ENCODE data around the gene COBLL1. TPM values are rescaled to one million over a fixed set of nuclear protein-coding genes. Genes with fewer than 3 reads are reported as not detected.

The COBLL1 gene
- total RNA-seq, 4 donors from 2014 or later, result 41.4 to 66.0 (median 61.9) TPM

- H3K27me3 ChIP-seq, result no peaks in the 10 kb centered on the region
- no peak for DNase-seq (ENCODE audit: extremely low spot score)
- TF ChIP-seq EP300 (IDR thresholded peaks at IDR 0.05) (no peak), POLR2A (IDR thresholded peaks at IDR 0.05; ENCODE audit: low read depth) (no peak), POLR2AphosphoS5 (IDR thresholded peaks at IDR 0.05) (no peak), CTCF (IDR thresholded peaks at IDR 0.05) (no peak)
- H3K4me3 ChIP-seq, result peak overlapping the region; percentile 69 to 94 (median 82)
- WGBS, result 7% methylated on average over 8 of the region's 8 CpGs
- H3K4me1 ChIP-seq, result peaks cover 3 to 59% (median 54%) of the 10 kb centered on the region in 4 donors
- peak overlapping the region; percentile 91 to 99 (median 97) for H3K27ac ChIP-seq (replicated peaks in 1 of 4)
- no peaks in the 10 kb centered on the region for H3K9me3 ChIP-seq
- H3K36me3 ChIP-seq, result no peaks in the 10 kb centered on the region
- intact Hi-C loops (cut with DNase I), result loop anchor here (2.0 to 10.0 kb wide), 3 partner anchors 55 to 101 kb away; no protein-coding TSS in a partner anchor
These were observed 1.6 kb downstream of the COBLL1 start for GRCh38 chr2:164839914-164840457.

- no peak for TF ChIP-seq POLR2A (IDR thresholded peaks at IDR 0.05; ENCODE audit: low read depth)
- TF ChIP-seq CTCF (IDR thresholded peaks at IDR 0.05), result no peak
- TF ChIP-seq POLR2AphosphoS5 (IDR thresholded peaks at IDR 0.05), result no peak
- TF ChIP-seq EP300 (IDR thresholded peaks at IDR 0.05), result no peak
- WGBS, result 80% methylated on average over 3 of the region's 3 CpGs
- H3K9me3 ChIP-seq, result no peaks in the 10 kb centered on the region
- H3K27ac ChIP-seq (replicated peaks in 1 of 4), result peak overlapping the region; percentile 91 to 99 (median 97)
- no peak for DNase-seq (ENCODE audit: extremely low spot score)
- H3K36me3 ChIP-seq, result no peaks in the 10 kb centered on the region
- peaks cover 3 to 81% (median 66%) of the 10 kb centered on the region in 4 donors for H3K4me1 ChIP-seq
- H3K4me3 ChIP-seq, result no peak overlapping the region
- no peaks in the 10 kb centered on the region for H3K27me3 ChIP-seq
- intact Hi-C loops (cut with DNase I), result loop anchor here (10.0 kb wide), 1 partner anchor 53 kb away; no protein-coding TSS in a partner anchor
These were observed 3.8 kb downstream of the COBLL1 start for GRCh38 chr2:164837807-164838206.

- Histone ChIP-seq H3K27me3 (no peaks in the 10 kb centered on the region), H3K4me1 (peaks cover 0 to 81% (median 60%) of the 10 kb centered on the region in 4 donors), H3K9me3 (no peaks in the 10 kb centered on the region), H3K27ac (replicated peaks in 1 of 4) (peak overlapping the region; percentile 10 to 91 (median 44)), H3K4me3 (no peak overlapping the region), H3K36me3 (no peaks in the 10 kb centered on the region)
- no peak for TF ChIP-seq EP300 (IDR thresholded peaks at IDR 0.05)
- no peak for TF ChIP-seq POLR2AphosphoS5 (IDR thresholded peaks at IDR 0.05)
- no peak for TF ChIP-seq CTCF (IDR thresholded peaks at IDR 0.05)
- TF ChIP-seq POLR2A (IDR thresholded peaks at IDR 0.05; ENCODE audit: low read depth), result no peak
- 58% methylated on average over 3 of the region's 3 CpGs for WGBS
- intact Hi-C loops (cut with DNase I), result loop anchor here (10.0 kb wide), 1 partner anchor 52 kb away; no protein-coding TSS in a partner anchor
- no peak for DNase-seq (ENCODE audit: extremely low spot score)
These were observed 4.7 kb downstream of the COBLL1 start for GRCh38 chr2:164836907-164837306.

- H3K27ac ChIP-seq (replicated peaks in 1 of 4), result peak overlapping the region in 1 of 4 donors; percentile 15
These were observed 6.3 kb downstream of the COBLL1 start for GRCh38 chr2:164835302-164835701.

More at GRCh38 chr2:164835302-164835701, 6.3 kb downstream of the COBLL1 start:
- TF ChIP-seq CTCF (IDR thresholded peaks at IDR 0.05) (no peak), POLR2A (IDR thresholded peaks at IDR 0.05; ENCODE audit: low read depth) (no peak), POLR2AphosphoS5 (IDR thresholded peaks at IDR 0.05) (no peak), EP300 (IDR thresholded peaks at IDR 0.05) (no peak)
- intact Hi-C loops (cut with DNase I), result loop anchor here (10.0 kb wide), 1 partner anchor 51 kb away; no protein-coding TSS in a partner anchor
- H3K27me3 ChIP-seq, result no peaks in the 10 kb centered on the region
- H3K4me3 ChIP-seq, result no peak overlapping the region
- peaks cover 3 to 90% (median 61%) of the 10 kb centered on the region in 4 donors for H3K4me1 ChIP-seq
- no peaks in the 10 kb centered on the region for H3K36me3 ChIP-seq
- no peaks in the 10 kb centered on the region for H3K9me3 ChIP-seq
- DNase-seq (ENCODE audit: extremely low spot score), result no peak
